ENCODE results near the gene SSR3.

SSR3 gene

DNA sequence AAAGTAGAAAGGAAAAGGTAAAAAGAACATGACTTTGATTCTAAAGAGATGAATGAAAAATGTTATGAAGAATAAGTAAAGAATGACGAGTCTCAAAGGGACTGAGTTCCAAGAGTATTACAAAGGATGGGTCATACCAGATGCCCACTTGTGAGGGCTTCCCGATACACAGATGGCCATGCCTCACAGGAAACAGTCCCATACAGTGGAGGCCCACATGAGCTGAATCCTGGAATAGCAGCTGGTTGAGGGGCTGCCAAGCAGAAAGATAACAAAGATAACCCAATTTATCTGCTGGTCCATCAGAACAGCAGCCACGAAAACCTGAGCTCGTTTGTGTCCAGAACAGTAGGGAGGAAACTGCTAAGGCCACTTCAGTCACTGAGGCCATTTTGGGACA is 3.7 kb downstream of the SSR3 start:
- TF ChIP-seq, protein P1, sequence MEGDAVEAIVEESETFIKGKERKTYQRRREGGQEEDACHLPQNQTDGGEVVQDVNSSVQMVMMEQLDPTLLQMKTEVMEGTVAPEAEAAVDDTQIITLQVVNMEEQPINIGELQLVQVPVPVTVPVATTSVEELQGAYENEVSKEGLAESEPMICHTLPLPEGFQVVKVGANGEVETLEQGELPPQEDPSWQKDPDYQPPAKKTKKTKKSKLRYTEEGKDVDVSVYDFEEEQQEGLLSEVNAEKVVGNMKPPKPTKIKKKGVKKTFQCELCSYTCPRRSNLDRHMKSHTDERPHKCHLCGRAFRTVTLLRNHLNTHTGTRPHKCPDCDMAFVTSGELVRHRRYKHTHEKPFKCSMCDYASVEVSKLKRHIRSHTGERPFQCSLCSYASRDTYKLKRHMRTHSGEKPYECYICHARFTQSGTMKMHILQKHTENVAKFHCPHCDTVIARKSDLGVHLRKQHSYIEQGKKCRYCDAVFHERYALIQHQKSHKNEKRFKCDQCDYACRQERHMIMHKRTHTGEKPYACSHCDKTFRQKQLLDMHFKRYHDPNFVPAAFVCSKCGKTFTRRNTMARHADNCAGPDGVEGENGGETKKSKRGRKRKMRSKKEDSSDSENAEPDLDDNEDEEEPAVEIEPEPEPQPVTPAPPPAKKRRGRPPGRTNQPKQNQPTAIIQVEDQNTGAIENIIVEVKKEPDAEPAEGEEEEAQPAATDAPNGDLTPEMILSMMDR (IDR thresholded peaks at IDR 0.05; ENCODE audit: extremely low read depth, insufficient read depth, missing control alignments) = no peak
- no peak for DNase-seq (ENCODE audit: low spot score)
- in situ Hi-C loops (cut with MboI; ENCODE audit: low pct_unique_long_range_greater_than_20kb, low sequenced_read_pairs, unreplicated experiment) = loop anchor here (10.0 kb wide), 1 partner anchor 114 kb away; no protein-coding TSS in a partner anchor

DNA sequence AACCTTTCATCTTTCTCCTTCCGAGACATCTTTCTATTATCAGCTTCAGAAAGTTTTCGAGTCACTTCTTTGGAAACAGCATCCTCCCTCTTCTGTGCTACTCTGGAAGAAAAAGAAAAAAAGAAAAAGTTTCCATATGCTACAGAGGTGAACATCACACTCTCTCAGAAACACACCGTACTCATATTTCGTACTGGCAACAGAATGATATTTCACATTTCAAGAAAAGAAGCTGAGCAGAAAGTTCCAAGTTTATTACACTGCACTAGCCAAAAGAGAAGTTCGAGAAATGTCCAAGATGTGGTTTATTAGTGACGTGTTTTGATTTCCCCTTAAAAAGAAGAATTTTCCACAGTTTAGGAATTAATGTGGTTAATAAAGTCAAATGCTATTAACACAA is 6.0 kb downstream of the SSR3 start:
- no peak for DNase-seq (ENCODE audit: low spot score)
- TF ChIP-seq, protein P1 (IDR thresholded peaks at IDR 0.05; ENCODE audit: extremely low read depth, insufficient read depth, missing control alignments) = no peak
- in situ Hi-C loops (cut with MboI; ENCODE audit: low pct_unique_long_range_greater_than_20kb, low sequenced_read_pairs, unreplicated experiment) = loop anchor here (25.0 kb wide), 2 partner anchors 387 to 538 kb away; no protein-coding TSS in a partner anchor

DNA sequence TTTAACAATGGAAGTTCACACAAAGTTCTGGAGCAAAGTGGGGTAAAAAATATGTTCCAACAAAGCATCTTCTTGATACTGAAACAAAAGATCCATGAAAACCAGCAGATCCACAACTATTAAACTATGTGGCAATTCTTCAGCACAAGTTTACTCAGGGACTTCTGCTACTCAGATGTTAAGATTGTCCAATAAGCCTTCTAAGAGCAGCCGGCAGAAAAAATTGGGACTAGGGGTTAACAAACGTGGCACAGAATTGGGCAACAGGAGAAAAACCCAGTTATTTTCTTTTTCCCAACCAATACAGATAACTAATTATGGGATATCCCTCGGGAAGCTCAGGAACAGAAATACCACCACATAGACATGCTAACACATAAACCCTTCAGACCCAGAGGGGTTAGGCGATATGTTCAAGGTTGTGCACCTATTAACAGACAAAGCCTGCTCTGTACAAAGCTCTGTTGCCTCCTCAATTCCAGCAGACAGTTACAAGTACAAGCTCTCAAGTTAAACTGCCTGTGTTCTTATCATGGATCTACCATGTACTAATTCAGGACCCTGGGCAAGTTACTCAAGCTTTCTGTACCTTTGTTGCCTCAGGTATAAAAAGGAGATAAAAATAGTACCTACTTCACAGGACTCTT is 6.8 kb downstream of the SSR3 start:
- TF ChIP-seq, protein P1 (IDR thresholded peaks at IDR 0.05; ENCODE audit: extremely low read depth, insufficient read depth, missing control alignments) = no peak
- no peak for DNase-seq (ENCODE audit: low spot score)
- in situ Hi-C loops (cut with MboI; ENCODE audit: low pct_unique_long_range_greater_than_20kb, low sequenced_read_pairs, unreplicated experiment) = loop anchor here (25.0 kb wide), 2 partner anchors 386 to 539 kb away; no protein-coding TSS in a partner anchor

DNA sequence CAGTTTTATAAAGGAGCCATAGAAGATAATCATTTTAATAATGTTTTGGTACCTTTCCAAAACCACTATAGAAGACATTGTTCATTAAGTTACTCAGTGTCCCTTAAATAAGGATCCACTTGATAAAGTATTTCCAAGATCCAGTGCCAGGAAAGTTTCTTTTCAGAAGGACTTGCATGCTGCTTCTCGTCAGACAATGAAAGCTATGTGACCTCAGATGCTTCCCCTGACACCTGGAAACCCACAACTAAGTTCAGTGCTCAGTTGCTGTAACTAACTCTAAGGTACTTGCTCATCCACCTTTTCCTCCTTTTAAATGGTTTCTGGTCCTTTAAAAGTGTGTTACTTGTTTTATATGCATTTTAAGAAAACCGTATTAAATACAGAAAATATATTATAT is 7.3 kb downstream of the SSR3 start:
- DNase-seq (ENCODE audit: low spot score) = no peak
- TF ChIP-seq, protein P1 (IDR thresholded peaks at IDR 0.05; ENCODE audit: extremely low read depth, insufficient read depth, missing control alignments) = no peak
- in situ Hi-C loops (cut with MboI; ENCODE audit: low pct_unique_long_range_greater_than_20kb, low sequenced_read_pairs, unreplicated experiment) = loop anchor here (25.0 kb wide), 2 partner anchors 385 to 540 kb away; no protein-coding TSS in a partner anchor

DNA sequence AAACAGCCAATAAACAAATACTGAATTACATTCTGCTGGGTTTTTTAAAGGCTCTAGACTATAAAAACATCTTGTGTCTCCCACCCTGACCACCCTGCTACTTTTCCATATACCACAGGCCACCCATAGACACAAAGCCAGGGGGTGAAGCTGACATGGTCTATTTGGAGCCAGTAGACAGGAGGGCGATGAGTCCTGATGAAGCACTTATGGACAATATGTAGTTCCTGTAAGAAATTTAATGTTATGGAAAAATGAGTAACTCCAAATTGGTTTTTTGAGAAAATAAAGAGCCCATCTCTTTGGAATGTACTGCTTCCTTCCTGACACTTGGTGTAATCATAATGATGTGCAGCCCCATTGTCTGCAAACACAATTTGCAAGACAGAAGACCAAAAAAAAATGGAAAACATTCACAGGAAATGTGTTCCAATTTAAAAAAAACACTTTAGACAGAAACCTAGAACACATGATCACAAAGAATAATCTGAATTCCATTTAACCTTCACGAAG is 11.8 kb downstream of the SSR3 start:
- TF ChIP-seq, protein P1 (IDR thresholded peaks at IDR 0.05; ENCODE audit: extremely low read depth, insufficient read depth, missing control alignments) = no peak
- DNase-seq (ENCODE audit: low spot score) = no peak
- in situ Hi-C loops (cut with MboI; ENCODE audit: low pct_unique_long_range_greater_than_20kb, low sequenced_read_pairs, unreplicated experiment) = loop anchor here (25.0 kb wide), 2 partner anchors 381 to 544 kb away; no protein-coding TSS in a partner anchor

DNA sequence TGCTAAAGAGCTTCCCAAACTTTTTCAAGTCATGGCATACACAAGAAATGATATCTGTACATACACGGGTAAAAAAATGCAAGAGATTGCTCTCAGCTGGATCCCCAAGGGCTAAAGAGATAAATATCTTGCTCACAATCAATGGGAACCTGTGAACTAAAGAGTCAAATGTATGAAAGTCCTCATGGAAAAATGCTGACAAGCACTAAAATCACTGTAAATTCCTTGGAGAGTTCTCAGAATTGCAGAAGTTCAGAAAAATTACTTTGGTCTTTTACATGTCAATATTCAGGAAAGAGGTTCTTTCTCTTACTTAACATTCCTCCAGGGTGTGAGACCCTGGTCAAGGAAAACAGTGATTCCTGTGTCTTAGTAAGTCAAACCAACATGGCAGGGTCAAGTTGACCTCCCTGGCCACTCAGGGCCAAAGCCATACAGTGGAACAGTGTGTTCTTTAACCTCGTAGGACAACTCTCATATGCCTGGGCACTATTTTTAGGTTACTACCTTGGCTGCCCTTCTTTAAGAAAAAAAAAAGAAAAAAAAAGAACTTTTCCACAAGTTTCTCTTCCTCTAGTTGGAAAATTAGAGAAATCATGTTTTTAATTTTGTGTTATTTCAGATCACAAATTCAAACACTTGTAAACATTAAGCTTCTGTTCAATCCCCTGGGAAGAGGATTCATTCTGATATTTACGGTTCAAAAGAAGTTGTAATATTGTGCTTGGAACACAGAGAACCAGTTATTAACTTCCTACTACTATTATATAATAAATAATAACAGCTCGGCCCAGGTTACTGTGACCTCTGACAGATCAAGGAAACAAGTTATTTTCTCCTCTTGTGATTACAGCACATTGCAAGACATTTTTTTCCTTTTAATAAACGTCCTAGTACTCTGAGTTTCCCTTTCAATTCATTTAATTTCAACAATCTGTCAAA is 12.5 kb downstream of the SSR3 start:
- DNase-seq (ENCODE audit: low spot score) = no peak
- in situ Hi-C loops (cut with MboI; ENCODE audit: low pct_unique_long_range_greater_than_20kb, low sequenced_read_pairs, unreplicated experiment) = loop anchor here (25.0 kb wide), 2 partner anchors 380 to 545 kb away; no protein-coding TSS in a partner anchor

More for the DNA sequence above, 12.5 kb downstream of the SSR3 start:
- TF ChIP-seq, protein P1 (IDR thresholded peaks at IDR 0.05; ENCODE audit: extremely low read depth, insufficient read depth, missing control alignments) = no peak
